Skin of body (tissue), 2 donors: ENCODE results near the gene GSG1L. TPM values are rescaled to one million over a fixed set of nuclear protein-coding genes. Genes with fewer than 3 reads are reported as not detected.

ENCODE experiments used
- DNase-seq: peaks from one replicate; lab custom pipeline; 2025; lab: John Stamatoyannopoulos, UW
- total RNA-seq: library from RNA; depleted of rRNA; stranded (reverse); fragments of >200 nt; gene quantifications from one replicate; pipeline ENCODE4 v1.2.3, GENCODE V29; 2014

GSG1L gene
- total RNA-seq, 1 donor from 2014 or later = 0.69 TPM

GRCh38 chr16:28027055-28027454 is 36.5 kb downstream of the GSG1L start:
- DNase-seq = no peak

GRCh38 chr16:28025631-28026030 is 37.9 kb downstream of the GSG1L start:
- no peak for DNase-seq

- no peak for DNase-seq
Measured at GRCh38 chr16:28019218-28019617, 44.3 kb downstream of the GSG1L start.

- DNase-seq = no peak
Measured at GRCh38 chr16:28014851-28015250, 48.7 kb downstream of the GSG1L start.

GRCh38 chr16:28013878-28014277 is 49.6 kb downstream of the GSG1L start:
- no peak for DNase-seq

GRCh38 chr16:28013392-28013791 is 50.1 kb downstream of the GSG1L start:
- no peak for DNase-seq

GRCh38 chr16:28011971-28012445 is 51.5 kb downstream of the GSG1L start:
- DNase-seq = peak; percentile 31

- DNase-seq = no peak
Measured at GRCh38 chr16:28011223-28011622, 52.3 kb downstream of the GSG1L start.

GRCh38 chr16:28010671-28011070 is 52.8 kb downstream of the GSG1L start:
- no peak for DNase-seq

GRCh38 chr16:28009586-28010373 is 53.7 kb downstream of the GSG1L start:
- DNase-seq = no peak

- DNase-seq = no peak
Measured at GRCh38 chr16:28003923-28004322, 59.6 kb downstream of the GSG1L start.

GRCh38 chr16:28003021-28003865 is 60.3 kb downstream of the GSG1L start:
- DNase-seq = no peak

- DNase-seq = no peak
Measured at GRCh38 chr16:28001642-28002041, 61.9 kb downstream of the GSG1L start.

- DNase-seq = no peak
Measured at GRCh38 chr16:28001184-28001583, 62.3 kb downstream of the GSG1L start.

- peak; percentile 45 for DNase-seq
Measured at GRCh38 chr16:28000314-28001169, 63.0 kb downstream of the GSG1L start.

GRCh38 chr16:27999687-28000086 is 63.8 kb downstream of the GSG1L start:
- no peak for DNase-seq

- no peak for DNase-seq
Measured at GRCh38 chr16:27995378-27995777, 68.1 kb downstream of the GSG1L start.

- DNase-seq = no peak
Measured at GRCh38 chr16:27994686-27995085, 68.8 kb downstream of the GSG1L start.

- no peak for DNase-seq
Measured at GRCh38 chr16:27993587-27993986, 69.9 kb downstream of the GSG1L start.

- no peak for DNase-seq
Measured at GRCh38 chr16:27991876-27992275, 71.6 kb downstream of the GSG1L start.

- no peak for DNase-seq
Measured at GRCh38 chr16:27985981-27986380, 77.5 kb downstream of the GSG1L start.

- DNase-seq = no peak
Measured at GRCh38 chr16:27984121-27984520, 79.4 kb downstream of the GSG1L start.
